OCI-LY7 (cell line): ENCODE measurements around the gene SPINK9.

Source experiments
- EZH2phosphoT487 ChIP-seq: fragments of 200-600 bp; sonication (generic); IDR thresholded peaks from 2 replicates; pipeline ENCODE4 v1.6.1; 2018; ENCODE audit warnings: low read depth, borderline replicate concordance, mild to moderate bottlenecking, mixed run types, antibody characterized with exemption, low read length, moderate library complexity, mixed read lengths
- TF ChIP-seq, protein P1 (sequence below): fragments of 200-600 bp; sonication (generic); conservative IDR thresholded peaks from 2 replicates; pipeline ENCODE4 v1.5.1; 2014; ENCODE audit warnings: mild to moderate bottlenecking, antibody characterized with exemption, low read length, moderate library complexity, mixed read lengths

DNA sequence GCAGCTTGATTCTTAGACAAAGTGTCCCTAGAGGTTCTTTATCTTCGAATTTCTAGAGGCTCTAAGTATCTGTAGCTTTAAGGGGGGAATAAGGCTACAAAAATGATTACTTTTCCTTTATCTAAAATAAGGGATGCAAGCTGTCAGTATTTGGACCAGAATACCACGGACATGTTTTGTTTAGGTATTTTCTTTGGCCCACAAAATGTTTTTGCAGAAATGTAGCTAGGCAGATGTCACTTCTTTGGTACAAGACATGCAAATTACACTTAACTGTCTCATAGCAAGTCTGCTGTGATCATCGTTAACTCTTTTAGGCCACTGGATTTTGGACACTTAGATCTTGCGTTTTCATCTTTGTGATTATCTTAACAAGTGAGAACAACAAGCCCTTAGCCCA lies 20.6 kb upstream of the SPINK9 start:
- TF ChIP-seq, protein P1, sequence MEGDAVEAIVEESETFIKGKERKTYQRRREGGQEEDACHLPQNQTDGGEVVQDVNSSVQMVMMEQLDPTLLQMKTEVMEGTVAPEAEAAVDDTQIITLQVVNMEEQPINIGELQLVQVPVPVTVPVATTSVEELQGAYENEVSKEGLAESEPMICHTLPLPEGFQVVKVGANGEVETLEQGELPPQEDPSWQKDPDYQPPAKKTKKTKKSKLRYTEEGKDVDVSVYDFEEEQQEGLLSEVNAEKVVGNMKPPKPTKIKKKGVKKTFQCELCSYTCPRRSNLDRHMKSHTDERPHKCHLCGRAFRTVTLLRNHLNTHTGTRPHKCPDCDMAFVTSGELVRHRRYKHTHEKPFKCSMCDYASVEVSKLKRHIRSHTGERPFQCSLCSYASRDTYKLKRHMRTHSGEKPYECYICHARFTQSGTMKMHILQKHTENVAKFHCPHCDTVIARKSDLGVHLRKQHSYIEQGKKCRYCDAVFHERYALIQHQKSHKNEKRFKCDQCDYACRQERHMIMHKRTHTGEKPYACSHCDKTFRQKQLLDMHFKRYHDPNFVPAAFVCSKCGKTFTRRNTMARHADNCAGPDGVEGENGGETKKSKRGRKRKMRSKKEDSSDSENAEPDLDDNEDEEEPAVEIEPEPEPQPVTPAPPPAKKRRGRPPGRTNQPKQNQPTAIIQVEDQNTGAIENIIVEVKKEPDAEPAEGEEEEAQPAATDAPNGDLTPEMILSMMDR, result no peak
- TF ChIP-seq EZH2phosphoT487, result no peak
